Esophagus muscularis mucosa (tissue), 3 donors: ENCODE results near the gene CLGN.

Experiments
- CTCF ChIP-seq, 3 experiments: fragments of 200-600 bp in 2 of 3; fragments of 450-650 bp in 1 of 3; sonication (generic) in 2 of 3; IDR thresholded peaks; one replicate each; pipeline ENCODE4 v1.5.1; 2017 to 2019; ENCODE audit warnings: antibody characterized with exemption in 3 of 3, mild to moderate bottlenecking in 2 of 3, moderate library complexity in 1 of 3
- POLR2A ChIP-seq: fragments of 450-650 bp; IDR thresholded peaks from one replicate; pipeline ENCODE4 v1.6.1; 2017; ENCODE audit warnings: antibody characterized with exemption, moderate library complexity, mild to moderate bottlenecking, low read depth

DNA sequence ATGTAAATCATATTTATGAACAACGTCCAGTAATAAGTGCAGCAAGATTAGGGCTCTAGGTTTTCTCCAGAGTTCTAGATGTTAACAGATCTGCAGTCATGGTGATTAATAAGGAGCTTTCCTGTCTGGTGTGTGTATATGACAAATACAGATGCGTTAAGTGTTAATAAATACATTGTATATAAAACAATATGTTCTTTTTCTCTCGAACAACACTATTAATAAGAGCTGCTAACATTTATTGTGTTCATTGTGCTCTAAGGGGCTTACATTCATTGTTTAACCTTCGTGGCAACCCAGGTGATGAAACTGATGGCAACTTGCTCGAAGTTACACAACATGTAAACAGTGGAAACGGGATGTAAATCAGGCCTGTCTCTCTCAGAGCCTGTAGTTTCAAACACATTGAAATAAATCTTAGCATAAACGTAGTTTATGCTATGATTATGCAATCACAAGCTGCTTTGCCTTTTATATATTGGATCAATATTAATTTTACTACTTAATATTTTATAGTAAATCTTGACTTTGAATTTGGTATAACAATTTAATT lies 547 bp upstream of the CLGN start:
- TF ChIP-seq CTCF (IDR thresholded peaks at IDR 0.05) (no peak), POLR2A (no peak)
